GM23338 (cell line): Measurements from ENCODE around the gene GGCX. TPM values are rescaled to one million over a fixed set of nuclear protein-coding genes. Genes with fewer than 3 reads are reported as not detected.

Experiments
- ATAC-seq: fragments of 200-7000 bp; cut with Tn5 transposase; 3 replicates; pipeline ENCODE4 v1.9.1; 2020
- DNase-seq: peaks from one replicate; pipeline ENCODE4 v3.0.0-alpha.2; 2015; ENCODE audit warnings: low spot score
- H2AFZ ChIP-seq: fragments of 200-600 bp; sonication (generic); 2 replicates; pipeline ENCODE4 v1.8.0; 2016; ENCODE audit warnings: antibody characterized with exemption, mild to moderate bottlenecking, moderate library complexity
- H3F3A ChIP-seq: fragments of 200-600 bp; sonication (generic); replicated peaks from 2 replicates; pipeline ENCODE4 v1.8.0; 2017; ENCODE audit warnings: antibody characterized with exemption, mixed run types, low read depth
- H3K27ac ChIP-seq: fragments of 200-600 bp; sonication (generic); 2 replicates; pipeline ENCODE4 v1.6.1; 2016; ENCODE audit warnings: low read depth
- H3K27me3 ChIP-seq: fragments of 200-600 bp; sonication (generic); 2 replicates; pipeline ENCODE4 v1.8.0; 2016; ENCODE audit warnings: mild to moderate bottlenecking, mixed run types, moderate library complexity; ENCODE audit not compliant: insufficient read depth
- H3K36me3 ChIP-seq: fragments of 200-600 bp; sonication (generic); 2 replicates; pipeline ENCODE4 v1.8.0; 2016; ENCODE audit warnings: mild to moderate bottlenecking; ENCODE audit not compliant: insufficient read depth
- H3K4me1 ChIP-seq: fragments of 200-600 bp; sonication (generic); 2 replicates; pipeline ENCODE4 v1.8.0; 2016; ENCODE audit warnings: mild to moderate bottlenecking, moderate library complexity; ENCODE audit not compliant: insufficient read depth
- H3K4me2 ChIP-seq: fragments of 200-600 bp; sonication (generic); 2 replicates; pipeline ENCODE4 v1.7.1; 2017; ENCODE audit warnings: mixed run types
- H3K4me3 ChIP-seq: fragments of 200-600 bp; sonication (generic); 2 replicates; pipeline ENCODE4 v1.6.1; 2016; ENCODE audit warnings: mixed run types
- H3K79me2 ChIP-seq: fragments of 200-600 bp; sonication (generic); replicated peaks from 2 replicates; pipeline ENCODE4 v1.8.0; 2017; ENCODE audit warnings: mild to moderate bottlenecking; ENCODE audit not compliant: insufficient read depth
- H3K9me2 ChIP-seq: fragments of 200-600 bp; sonication (generic); 2 replicates; pipeline ENCODE4 v1.8.0; 2017; ENCODE audit not compliant: insufficient read depth
- H4K20me1 ChIP-seq: fragments of 200-600 bp; sonication (generic); replicated peaks from 2 replicates; pipeline ENCODE4 v1.8.0; 2017; ENCODE audit warnings: mild to moderate bottlenecking; ENCODE audit not compliant: insufficient read depth
- H3K27ac Mint-ChIP-seq: 2 replicates; pipeline ENCODE4 v1.8.0; 2020; ENCODE audit warnings: inconsistent platforms, mild to moderate bottlenecking, moderate library complexity, mixed read lengths
- H3K27me3 Mint-ChIP-seq: 3 replicates; pipeline ENCODE4 v1.8.0; 2022; ENCODE audit warnings: low read depth, mild to moderate bottlenecking, moderate library complexity, mixed read lengths, inconsistent platforms; ENCODE audit not compliant: insufficient read depth, poor library complexity
- H3K36me3 Mint-ChIP-seq: 3 replicates; pipeline ENCODE4 v1.8.0; 2021; ENCODE audit warnings: low read depth, mild to moderate bottlenecking, inconsistent platforms, moderate library complexity, mixed read lengths
- H3K4me1 Mint-ChIP-seq: 3 replicates; pipeline ENCODE4 v1.8.0; 2020; ENCODE audit warnings: mild to moderate bottlenecking, inconsistent platforms, mixed read lengths
- H3K4me3 Mint-ChIP-seq: 3 replicates; pipeline ENCODE4 v1.8.0; 2021; ENCODE audit warnings: moderate library complexity, mild to moderate bottlenecking, inconsistent platforms, mixed read lengths
- H3K9me3 Mint-ChIP-seq: 3 replicates; pipeline ENCODE4 v1.8.0; 2020; ENCODE audit warnings: moderate library complexity, mild to moderate bottlenecking, inconsistent platforms, mixed read lengths
- CREB1 ChIP-seq: fragments of 250-450 bp; sonication (Bioruptor Pico); IDR thresholded peaks from 2 replicates; pipeline ENCODE4 v1.5.0; 2020; ENCODE audit warnings: low read depth, mild to moderate bottlenecking, moderate library complexity
- EZH2 ChIP-seq: fragments of 200-600 bp; sonication (generic); IDR thresholded peaks from one replicate; pipeline ENCODE4 v1.8.0; 2017; ENCODE audit warnings: antibody characterized with exemption, mild to moderate bottlenecking, low read depth; ENCODE audit not compliant: unreplicated experiment
- EZH2phosphoT487 ChIP-seq: fragments of 200-600 bp; sonication (generic); IDR thresholded peaks from one replicate; pipeline ENCODE4 v1.8.1; 2018; ENCODE audit warnings: antibody characterized with exemption; ENCODE audit not compliant: unreplicated experiment
- JUNB ChIP-seq: IDR thresholded peaks from one replicate; pipeline ENCODE4 v1.6.1; 2016; ENCODE audit warnings: antibody characterized with exemption; ENCODE audit not compliant: unreplicated experiment
- NANOG ChIP-seq: IDR thresholded peaks from 2 replicates; pipeline ENCODE4 v1.6.1; 2016; ENCODE audit warnings: antibody characterized with exemption, borderline replicate concordance
- POLR2AphosphoS5 ChIP-seq: IDR thresholded peaks from 2 replicates; pipeline ENCODE4 v1.6.1; 2016; ENCODE audit warnings: antibody characterized with exemption, low read depth
- ZNF114 ChIP-seq: fragments of 250-450 bp; sonication (Bioruptor Pico); IDR thresholded peaks from 2 replicates; pipeline ENCODE4 v1.5.0; 2020; ENCODE audit warnings: mild to moderate bottlenecking, moderate library complexity
- ZNF331 ChIP-seq: fragments of 250-450 bp; sonication (Bioruptor Pico); IDR thresholded peaks from 2 replicates; pipeline ENCODE4 v1.5.0; 2020; ENCODE audit warnings: low read depth, mild to moderate bottlenecking, moderate library complexity
- polyA plus RNA-seq: library from polyadenylated mRNA; unstranded; fragments of >200 nt; fragmentation: Nextera tagmentation; extraction: Ambion mirVana; gene quantifications from 2 replicates; pipeline ENCODE4 v1.2.1, GENCODE V29; 2016
- total RNA-seq: library from RNA; depleted of rRNA; stranded (reverse); fragments of >200 nt; shearing (Covaris generic); gene quantifications from 2 replicates; pipeline ENCODE4 v1.2.3, GENCODE V29; 2014
- TF ChIP-seq, protein P1 (sequence below), 2 experiments: fragments of 200-600 bp in 1 of 2; sonication (generic) in 1 of 2; conservative IDR thresholded peaks; 2 replicates each; pipeline versions ENCODE4 v1.5.1 to v1.6.1; 2016 to 2017; ENCODE audit warnings: antibody characterized with exemption in 2 of 2, low read depth in 2 of 2, mild to moderate bottlenecking in 2 of 2, moderate library complexity in 1 of 2
- TF ChIP-seq, protein P2 (sequence below): IDR thresholded peaks from 2 replicates; pipeline ENCODE4 v1.6.1; 2016; ENCODE audit warnings: antibody characterized with exemption

GGCX gene
- total and polyA plus RNA-seq, 2 experiments from 2014 or later, result 14.4 to 36.2 TPM

DNA sequence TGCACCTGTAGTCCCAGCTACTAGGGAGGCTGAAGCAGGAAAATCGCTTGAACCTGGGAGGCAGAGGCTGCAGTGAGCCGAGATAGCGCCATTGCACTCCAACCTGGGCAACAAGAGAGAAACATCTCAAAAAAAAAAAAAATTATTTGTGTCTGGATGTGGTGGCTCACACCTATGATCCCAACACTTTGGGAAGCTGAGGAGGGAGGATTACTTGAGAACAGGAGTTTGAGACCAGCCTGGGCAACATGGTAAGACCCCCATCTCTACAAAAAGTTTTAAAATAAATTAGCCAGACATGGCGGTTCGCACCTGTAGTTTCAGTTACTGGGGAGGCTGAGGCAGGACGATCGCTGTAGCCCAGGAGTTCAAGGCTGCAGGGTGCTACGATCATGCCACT, 14.4 kb upstream of the GGCX start:
- Mint-ChIP-seq H3K4me1 (peaks cover 35% of the 10 kb centered on the region), H3K27me3 (peaks cover 26% of the 10 kb centered on the region), H3K27ac (no peak overlapping the region), H3K4me3 (no peak overlapping the region), H3K9me3 (no peaks in the 10 kb centered on the region), H3K36me3 (no peaks in the 10 kb centered on the region)
- Histone ChIP-seq H3K27me3 (peaks cover 28% of the 10 kb centered on the region), H3K4me3 (no peak overlapping the region), H4K20me1 (no peaks in the 10 kb centered on the region), H3K9me2 (no peaks in the 10 kb centered on the region), H3F3A (peaks cover 9% of the 10 kb centered on the region; the same call in 1 of the 2 replicates), H3K27ac (no peak overlapping the region), H3K36me3 (no peaks in the 10 kb centered on the region), H3K4me2 (no peak overlapping the region), H3K79me2 (no peaks in the 10 kb centered on the region), H2AFZ (no peak overlapping the region), H3K4me1 (peaks cover 33% of the 10 kb centered on the region)
- ATAC-seq, result no peak
- no peak for DNase-seq
- TF ChIP-seq, protein P1, sequence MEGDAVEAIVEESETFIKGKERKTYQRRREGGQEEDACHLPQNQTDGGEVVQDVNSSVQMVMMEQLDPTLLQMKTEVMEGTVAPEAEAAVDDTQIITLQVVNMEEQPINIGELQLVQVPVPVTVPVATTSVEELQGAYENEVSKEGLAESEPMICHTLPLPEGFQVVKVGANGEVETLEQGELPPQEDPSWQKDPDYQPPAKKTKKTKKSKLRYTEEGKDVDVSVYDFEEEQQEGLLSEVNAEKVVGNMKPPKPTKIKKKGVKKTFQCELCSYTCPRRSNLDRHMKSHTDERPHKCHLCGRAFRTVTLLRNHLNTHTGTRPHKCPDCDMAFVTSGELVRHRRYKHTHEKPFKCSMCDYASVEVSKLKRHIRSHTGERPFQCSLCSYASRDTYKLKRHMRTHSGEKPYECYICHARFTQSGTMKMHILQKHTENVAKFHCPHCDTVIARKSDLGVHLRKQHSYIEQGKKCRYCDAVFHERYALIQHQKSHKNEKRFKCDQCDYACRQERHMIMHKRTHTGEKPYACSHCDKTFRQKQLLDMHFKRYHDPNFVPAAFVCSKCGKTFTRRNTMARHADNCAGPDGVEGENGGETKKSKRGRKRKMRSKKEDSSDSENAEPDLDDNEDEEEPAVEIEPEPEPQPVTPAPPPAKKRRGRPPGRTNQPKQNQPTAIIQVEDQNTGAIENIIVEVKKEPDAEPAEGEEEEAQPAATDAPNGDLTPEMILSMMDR (conservative IDR thresholded peaks at IDR 0.05; ENCODE audit: low read depth in 2 of 2), result no peak
- TF ChIP-seq EZH2phosphoT487 (no peak), CREB1 (CRISPR knock-in tag) (no peak), JUNB (no peak), NANOG (no peak), ZNF114 (no peak), POLR2AphosphoS5 (no peak), ZNF331 (CRISPR knock-in tag) (no peak)

DNA sequence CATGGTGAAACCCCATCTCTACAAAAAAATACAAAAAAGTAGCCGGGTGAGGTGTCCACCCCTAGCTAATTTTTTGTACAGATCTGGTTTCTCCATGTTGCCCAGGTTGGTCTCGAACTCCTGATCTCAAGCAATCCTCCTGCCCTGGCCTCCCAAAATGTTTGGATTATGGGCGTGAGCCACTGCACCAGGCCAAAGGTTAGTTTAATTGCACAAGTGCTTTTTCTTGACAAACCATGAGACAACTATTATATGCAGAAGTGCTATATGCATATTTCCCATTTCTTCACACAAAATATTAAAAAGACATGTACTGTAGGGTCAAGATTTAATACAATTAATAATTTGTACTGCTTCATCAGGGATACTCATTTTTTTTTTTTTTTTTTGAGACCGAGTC, 5.0 kb upstream of the GGCX start:
- Histone ChIP-seq H3K4me1 (no peaks in the 10 kb centered on the region), H3F3A (no peaks in the 10 kb centered on the region; the same call in 1 of the 2 replicates), H3K27ac (no peak overlapping the region), H3K4me2 (no peak overlapping the region), H4K20me1 (no peaks in the 10 kb centered on the region), H3K36me3 (no peaks in the 10 kb centered on the region), H3K4me3 (no peak overlapping the region), H2AFZ (no peak overlapping the region), H3K27me3 (peaks cover 30% of the 10 kb centered on the region), H3K79me2 (no peaks in the 10 kb centered on the region), H3K9me2 (no peaks in the 10 kb centered on the region)
- TF ChIP-seq EZH2phosphoT487, result no peak
- TF ChIP-seq CREB1 (CRISPR knock-in tag), result no peak
- TF ChIP-seq, protein P2, sequence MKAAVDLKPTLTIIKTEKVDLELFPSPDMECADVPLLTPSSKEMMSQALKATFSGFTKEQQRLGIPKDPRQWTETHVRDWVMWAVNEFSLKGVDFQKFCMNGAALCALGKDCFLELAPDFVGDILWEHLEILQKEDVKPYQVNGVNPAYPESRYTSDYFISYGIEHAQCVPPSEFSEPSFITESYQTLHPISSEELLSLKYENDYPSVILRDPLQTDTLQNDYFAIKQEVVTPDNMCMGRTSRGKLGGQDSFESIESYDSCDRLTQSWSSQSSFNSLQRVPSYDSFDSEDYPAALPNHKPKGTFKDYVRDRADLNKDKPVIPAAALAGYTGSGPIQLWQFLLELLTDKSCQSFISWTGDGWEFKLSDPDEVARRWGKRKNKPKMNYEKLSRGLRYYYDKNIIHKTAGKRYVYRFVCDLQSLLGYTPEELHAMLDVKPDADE, result no peak
- TF ChIP-seq JUNB, result no peak
- TF ChIP-seq, protein P1 (conservative IDR thresholded peaks at IDR 0.05; ENCODE audit: low read depth in 2 of 2), result no peak
- TF ChIP-seq EZH2, result no peak
- no peaks in the 10 kb centered on the region; the same call in 2 of the 3 replicates for H3K9me3 Mint-ChIP-seq
- DNase-seq (no peak), ATAC-seq (no peak)
- H3K4me3 Mint-ChIP-seq, result no peak overlapping the region
- H3K27me3 Mint-ChIP-seq, result peaks cover 12% of the 10 kb centered on the region
- H3K36me3 Mint-ChIP-seq, result no peaks in the 10 kb centered on the region
- H3K4me1 Mint-ChIP-seq, result no peaks in the 10 kb centered on the region; the same call in 2 of the 3 replicates
- H3K27ac Mint-ChIP-seq, result no peak overlapping the region
